ENCODE measurements around the gene PDYN. TPM values are rescaled to one million over a fixed set of nuclear protein-coding genes. Genes with fewer than 3 reads are reported as not detected.

PDYN gene
- total and polyA plus RNA-seq, 10 of the 15 experiments (the other 5 are each of a cell fraction or from before 2014, with no cell fraction given), result not detected

GRCh38 chr20:2002365-2002764 lies 8.5 kb upstream of the PDYN start (continued):
- no peak for TF ChIP-seq USF2 (IDR thresholded peaks at IDR 0.05; ENCODE audit: borderline replicate concordance, low read depth, low read length)

GRCh38 chr20:2001119-2001518 lies 7.3 kb upstream of the PDYN start:
- WGBS (ENCODE audit: insufficient coverage, insufficient replicate concordance, low lambda C conversion rate, missing lambda C conversion rate), result 0% methylated on average over 3 of the region's 3 CpGs
- H3K4me2 ChIP-seq (ENCODE audit: control insufficient read depth, insufficient read depth), result no peak overlapping the region
- SMC1A ChIA-PET (ENCODE audit: uncharacterized antibody, unreplicated experiment), result interaction anchor here (0.9 to 1.3 kb wide), 3 partner anchors 26 to 172 kb away, joined by 3 to 4 read pairs (median 3); no protein-coding TSS in a partner anchor
- CTCF ChIA-PET, result interaction anchor here (0.7 to 1.6 kb wide), 4 partner anchors 9 to 738 kb away, joined by 3 to 5 read pairs (median 3); no protein-coding TSS in a partner anchor
- FAIRE-seq, result no peak
- intact Hi-C loops (cut with micrococcal nuclease; ENCODE audit: unreplicated experiment) (no loop called here), in situ Hi-C loops (cut with MboI) (no loop called here)
- H4K20me1 ChIP-seq (ENCODE audit: control insufficient read depth, insufficient read depth), result no peaks in the 10 kb centered on the region
- ATAC-seq, result no peak
- H2AFZ ChIP-seq (ENCODE audit: control insufficient read depth, low read depth, low read length), result no peak overlapping the region
- H3K4me1 ChIP-seq (ENCODE audit: control insufficient read depth, insufficient read depth, low read length), result no peaks in the 10 kb centered on the region
- RAD21 ChIA-PET (ENCODE audit: unreplicated experiment), result no interaction called here
- no peaks in the 10 kb centered on the region for H3K9me3 ChIP-seq (replicated peaks; ENCODE audit: control insufficient read depth, insufficient read depth, low read length)
- POLR2A ChIA-PET, result no interaction called here
- no peak overlapping the region for H3K9ac ChIP-seq (ENCODE audit: control insufficient read depth, insufficient read depth, low read length)
- no peak overlapping the region for H3K4me3 ChIP-seq
- H3K79me2 ChIP-seq (ENCODE audit: control insufficient read depth, insufficient read depth, low read length), result no peaks in the 10 kb centered on the region
- no peaks in the 10 kb centered on the region for H3K36me3 ChIP-seq (ENCODE audit: control insufficient read depth in 2 of 2, insufficient read depth in 2 of 2, low read length in 1 of 2)
- peaks cover 0 to 4% of the 10 kb centered on the region in 2 experiments; a peak in 2 of 4 replicates for H3K27me3 ChIP-seq (replicated peaks in 1 of 2; ENCODE audit: control insufficient read depth in 2 of 2, insufficient read depth in 2 of 2, low read length in 1 of 2)
- H3K27ac ChIP-seq (ENCODE audit: control insufficient read depth, insufficient read depth), result no peak overlapping the region
- no peak for DNase-seq (ENCODE audit: low read depth, low spot score)
- no TSS peak for BruUV-seq (replicated peaks)
- TF ChIP-seq RCOR1 (conservative IDR thresholded peaks at IDR 0.05; ENCODE audit: low read depth, low read length), result no peak
- no peak for TF ChIP-seq YBX1 (IDR thresholded peaks at IDR 0.05)
- no peak for TF ChIP-seq CTCF (IDR thresholded peaks at IDR 0.05 in 2 of 3, conservative IDR thresholded peaks at IDR 0.05 in 1 of 3; ENCODE audit: control insufficient read depth in 2 of 3, extremely low read depth in 1 of 3, insufficient read depth in 1 of 3, low read depth in 3 of 3, low read length in 3 of 3)
- TF ChIP-seq BCL11A (IDR thresholded peaks at IDR 0.05; ENCODE audit: low read depth, low read length), result no peak
- TF ChIP-seq NKRF (conservative IDR thresholded peaks at IDR 0.05), result no peak
- no peak for TF ChIP-seq SREBF2 (IDR thresholded peaks at IDR 0.05; ENCODE audit: low read length)
- TF ChIP-seq KDM1A (IDR thresholded peaks at IDR 0.05; ENCODE audit: borderline replicate concordance), result no peak
- TF ChIP-seq ASH2L (IDR thresholded peaks at IDR 0.05; ENCODE audit: borderline replicate concordance, low read depth), result no peak
- TF ChIP-seq FOXM1 (IDR thresholded peaks at IDR 0.05; ENCODE audit: low read depth, low read length), result no peak
- no peak for TF ChIP-seq ATF7 (IDR thresholded peaks at IDR 0.05; ENCODE audit: low read depth)
- TF ChIP-seq CHD1 (IDR thresholded peaks at IDR 0.05; ENCODE audit: low read depth, low read length), result no peak
- TF ChIP-seq NFYB (IDR thresholded peaks at IDR 0.05; ENCODE audit: insufficient read depth, low read depth, low read length), result no peak
- no peak for TF ChIP-seq HDAC6 (IDR thresholded peaks at IDR 0.05; ENCODE audit: unreplicated experiment)
- no peak for TF ChIP-seq BACH1 (IDR thresholded peaks at IDR 0.05; ENCODE audit: borderline replicate concordance)
- no peak for TF ChIP-seq ATF2 (IDR thresholded peaks at IDR 0.05; ENCODE audit: low read length)
- TF ChIP-seq RUNX3 (IDR thresholded peaks at IDR 0.05; ENCODE audit: low read length), result no peak
- no peak for TF ChIP-seq DPF2 (IDR thresholded peaks at IDR 0.05)

Measured in GM12878 (cell line).